Measurements from ENCODE around the gene PTPN4.
"Not testable (repeated sequence)": the region's sequence is repeated elsewhere in the genome, so short reads cannot be mapped to it uniquely, and the experiment has no call there.

The PTPN4 gene

GRCh38 chr2:119765433-119766002, 5.8 kb downstream of the PTPN4 start:
- DNase-seq: no peak

DNA sequence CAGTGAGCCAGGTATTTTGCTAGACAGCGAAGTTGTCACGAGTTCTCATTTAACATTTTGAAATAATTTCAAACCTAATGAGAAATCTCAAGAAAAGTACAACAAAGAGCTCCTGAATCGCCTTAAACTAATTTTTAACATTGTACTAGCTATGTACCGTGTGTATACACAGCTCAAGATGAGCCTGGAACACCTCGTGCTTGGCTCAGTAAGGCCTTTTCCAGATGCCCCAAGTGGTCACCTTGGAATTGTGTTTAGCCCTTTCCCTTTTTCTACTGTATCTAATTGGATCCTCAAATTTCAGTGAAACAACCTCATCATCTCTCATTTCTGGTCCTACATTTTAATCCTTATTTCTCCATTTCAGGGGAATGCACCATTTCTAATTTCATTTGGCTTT, 7.2 kb downstream of the PTPN4 start:
- no peak for DNase-seq

DNA sequence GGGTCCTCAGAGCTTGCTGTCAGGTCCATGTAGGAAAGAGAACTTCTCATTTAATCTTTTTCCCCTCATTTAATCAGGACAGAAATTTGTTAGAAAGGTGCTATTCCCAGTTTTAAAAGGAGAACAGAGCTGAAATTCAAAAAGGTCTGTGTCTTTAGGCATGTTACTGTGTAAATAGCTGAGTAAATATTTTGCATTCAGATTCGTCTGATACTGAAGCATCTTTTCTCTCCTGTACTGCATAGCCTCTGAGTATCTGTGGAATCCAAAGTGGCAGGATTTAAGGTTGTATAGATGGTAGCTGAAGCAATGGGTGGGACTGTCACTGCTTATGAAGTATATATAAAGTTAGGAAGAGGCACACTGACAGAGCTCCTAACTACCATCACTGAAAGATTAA, 9.0 kb downstream of the PTPN4 start:
- DNase-seq: no peak

GRCh38 chr2:119769645-119770044, 9.9 kb downstream of the PTPN4 start:
- DNase-seq: no peak

- DNase-seq: no peak
Observed at GRCh38 chr2:119771331-119771730, 11.6 kb downstream of the PTPN4 start.

DNA sequence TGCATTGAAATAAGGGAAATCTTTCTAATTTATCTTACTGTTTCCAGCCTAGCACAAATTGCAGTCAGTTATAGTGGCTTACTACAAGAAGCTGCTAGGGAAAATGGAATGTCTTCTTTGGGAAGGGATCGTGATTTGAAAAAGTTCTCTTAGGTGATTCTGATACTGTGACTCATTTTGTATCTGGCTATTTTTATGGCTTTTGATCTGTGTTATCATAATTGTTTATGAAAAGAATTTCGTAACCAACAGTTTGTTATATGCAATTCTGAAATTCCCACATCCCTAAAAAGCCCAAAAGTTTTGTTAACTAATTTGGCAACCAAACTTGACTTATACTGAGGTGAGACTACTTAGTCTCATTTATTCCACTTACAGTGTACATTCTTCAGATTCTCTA, 12.4 kb downstream of the PTPN4 start:
- DNase-seq: no peak

GRCh38 chr2:119772767-119773166, 13.0 kb downstream of the PTPN4 start:
- DNase-seq: peak; percentile 12

GRCh38 chr2:119774026-119774425, 14.3 kb downstream of the PTPN4 start:
- no peak for DNase-seq

DNA sequence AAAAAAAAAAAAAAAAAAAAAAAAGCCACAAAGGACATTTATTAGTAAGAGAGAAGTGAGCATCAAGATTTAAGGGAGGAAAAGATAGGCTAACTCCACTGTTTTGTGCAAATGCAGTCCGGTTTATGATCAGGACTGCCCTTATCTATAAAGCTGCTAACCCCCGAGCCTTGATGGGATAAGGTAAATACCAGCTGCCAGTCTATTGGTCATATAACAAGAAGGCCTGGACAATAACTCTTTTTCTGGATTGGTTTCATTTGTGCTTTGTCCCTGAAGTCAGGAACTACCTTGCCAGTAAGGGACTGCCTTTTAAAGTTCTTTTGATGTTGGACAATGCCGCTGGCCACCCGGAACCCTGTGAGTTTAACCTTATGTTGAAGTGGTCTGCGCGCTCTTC, 15.4 kb downstream of the PTPN4 start:
- no peak for DNase-seq

DNA sequence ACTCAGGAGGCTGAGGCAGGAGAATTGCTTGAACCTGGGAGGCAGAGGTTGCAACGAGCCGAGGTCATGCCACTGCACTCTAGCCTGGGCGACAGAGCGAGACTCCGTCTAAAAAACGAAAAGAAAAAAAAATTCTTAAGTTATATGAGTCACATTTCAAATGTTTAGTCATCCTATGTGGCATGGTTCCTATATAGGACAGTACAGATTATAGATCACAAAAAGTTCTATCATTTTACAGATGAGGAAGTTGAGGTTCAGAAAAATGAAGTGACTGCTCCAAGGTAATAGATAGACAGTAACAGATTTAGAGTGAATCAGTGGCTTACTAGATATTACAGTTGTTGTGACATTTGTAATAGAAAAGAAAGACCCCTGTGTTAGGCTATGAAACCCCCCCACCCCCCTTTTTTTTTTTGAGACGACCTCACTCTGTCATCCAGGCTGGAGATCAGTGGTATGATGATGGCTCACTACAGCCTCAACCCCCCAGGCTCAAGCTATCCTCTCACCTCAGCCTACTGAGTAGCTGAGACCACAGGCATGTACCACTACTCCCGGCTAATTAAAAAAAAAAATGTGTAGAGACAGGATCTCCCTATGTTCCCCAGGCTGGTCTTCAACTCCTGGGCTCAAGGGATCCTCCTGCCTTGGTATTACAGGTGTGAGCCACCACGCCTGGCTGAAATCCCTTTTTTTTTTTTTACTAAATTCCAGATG, 22.7 kb downstream of the PTPN4 start:
- DNase-seq: no peak

DNA sequence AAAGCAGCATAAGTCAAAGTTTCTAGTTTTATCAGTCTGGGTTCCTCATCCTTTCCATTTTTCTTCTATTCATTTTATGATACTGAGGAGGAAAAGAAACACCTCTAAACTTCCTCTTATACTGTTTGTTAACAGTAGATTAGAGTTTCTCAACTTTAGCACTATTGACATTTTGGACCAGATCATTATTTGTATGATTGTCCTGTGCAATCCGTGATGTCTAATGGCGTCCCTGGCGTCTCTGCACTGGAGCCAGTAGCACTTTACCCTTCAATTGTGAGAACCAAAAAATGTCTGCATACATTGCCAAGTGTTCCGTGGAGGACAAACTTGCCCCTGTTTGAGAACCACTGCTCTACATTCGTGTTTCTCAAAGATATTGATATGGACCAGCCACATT, 25.2 kb downstream of the PTPN4 start:
- DNase-seq: no peak

DNA sequence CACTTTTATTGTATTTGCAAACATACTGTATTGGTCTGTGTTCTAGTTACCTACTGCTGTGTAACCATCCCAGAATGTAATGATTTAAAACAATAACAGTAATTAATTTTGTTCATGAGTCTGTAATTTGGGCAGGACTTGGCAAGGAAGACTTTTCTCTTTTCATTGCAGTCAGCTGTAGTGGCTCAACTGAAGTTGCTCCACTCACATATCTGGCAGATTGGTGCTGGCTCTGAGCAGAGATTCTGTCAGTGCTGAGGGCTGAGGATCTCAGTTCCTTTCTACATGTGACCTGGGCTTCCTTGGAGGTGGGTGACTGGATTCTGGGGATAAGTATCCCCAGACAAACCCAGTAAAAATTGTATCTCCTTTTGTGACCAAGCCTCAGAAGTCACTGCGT, 26.6 kb downstream of the PTPN4 start:
- no peak for DNase-seq

DNA sequence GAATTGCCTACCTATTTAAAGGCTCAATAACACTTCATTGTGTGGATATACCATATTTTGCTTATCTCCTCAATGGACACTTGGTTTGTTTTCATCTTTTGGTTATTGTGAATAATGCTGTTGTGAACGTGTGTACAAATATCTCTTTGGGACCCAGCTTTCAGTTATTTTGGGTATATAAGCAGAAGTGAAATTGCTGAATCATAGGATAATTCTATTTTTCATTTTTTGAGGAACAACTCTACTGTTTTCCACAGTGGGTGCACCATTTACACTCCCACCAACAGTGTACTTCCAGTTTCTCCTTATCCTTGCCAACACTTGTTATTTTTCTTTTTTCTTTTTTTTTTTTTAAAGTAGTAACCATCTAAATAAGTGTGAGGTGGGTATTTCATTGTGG, 29.0 kb downstream of the PTPN4 start:
- no peak for DNase-seq

DNA sequence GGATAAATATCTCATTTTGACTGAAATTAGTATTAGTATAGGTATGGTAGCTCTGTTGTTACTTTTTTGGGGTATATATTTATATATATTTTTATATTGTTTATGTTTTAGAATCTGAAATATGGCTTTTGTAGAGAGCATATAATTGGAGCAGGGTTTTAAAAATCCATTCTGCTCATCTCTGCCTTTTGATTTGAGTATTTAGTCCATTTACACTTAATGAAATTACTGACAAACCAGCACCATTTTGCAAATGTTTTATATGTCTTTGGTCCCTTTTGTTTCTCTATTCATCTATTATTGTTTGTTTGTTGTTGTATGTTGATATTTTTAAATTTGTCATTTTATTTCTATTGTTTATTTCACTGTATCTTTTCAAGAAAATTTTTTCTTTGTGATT, 30.7 kb downstream of the PTPN4 start:
- DNase-seq: no peak

- DNase-seq: no peak
Observed at GRCh38 chr2:119792907-119793312, 33.2 kb downstream of the PTPN4 start.

DNA sequence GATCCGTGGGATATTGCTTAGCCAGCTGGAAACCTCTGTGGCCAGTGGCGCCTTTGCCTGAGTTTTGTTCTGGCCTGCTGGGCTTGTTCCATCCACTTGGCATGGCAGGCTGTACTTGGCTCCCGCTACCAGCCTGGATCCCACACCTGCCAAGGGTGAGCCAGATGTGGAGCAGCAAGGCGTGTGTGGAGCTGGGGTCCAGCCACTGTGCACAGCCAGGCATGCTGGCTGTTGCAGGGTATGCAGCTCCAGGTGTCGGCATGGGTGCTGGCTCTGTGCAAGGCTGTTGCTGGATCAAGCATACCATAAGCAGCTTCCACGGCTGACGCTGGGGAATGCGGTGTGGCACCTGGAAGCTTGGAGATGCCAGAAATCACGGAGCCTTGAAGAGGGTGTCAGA, 34.5 kb downstream of the PTPN4 start:
- DNase-seq: no peak

DNA sequence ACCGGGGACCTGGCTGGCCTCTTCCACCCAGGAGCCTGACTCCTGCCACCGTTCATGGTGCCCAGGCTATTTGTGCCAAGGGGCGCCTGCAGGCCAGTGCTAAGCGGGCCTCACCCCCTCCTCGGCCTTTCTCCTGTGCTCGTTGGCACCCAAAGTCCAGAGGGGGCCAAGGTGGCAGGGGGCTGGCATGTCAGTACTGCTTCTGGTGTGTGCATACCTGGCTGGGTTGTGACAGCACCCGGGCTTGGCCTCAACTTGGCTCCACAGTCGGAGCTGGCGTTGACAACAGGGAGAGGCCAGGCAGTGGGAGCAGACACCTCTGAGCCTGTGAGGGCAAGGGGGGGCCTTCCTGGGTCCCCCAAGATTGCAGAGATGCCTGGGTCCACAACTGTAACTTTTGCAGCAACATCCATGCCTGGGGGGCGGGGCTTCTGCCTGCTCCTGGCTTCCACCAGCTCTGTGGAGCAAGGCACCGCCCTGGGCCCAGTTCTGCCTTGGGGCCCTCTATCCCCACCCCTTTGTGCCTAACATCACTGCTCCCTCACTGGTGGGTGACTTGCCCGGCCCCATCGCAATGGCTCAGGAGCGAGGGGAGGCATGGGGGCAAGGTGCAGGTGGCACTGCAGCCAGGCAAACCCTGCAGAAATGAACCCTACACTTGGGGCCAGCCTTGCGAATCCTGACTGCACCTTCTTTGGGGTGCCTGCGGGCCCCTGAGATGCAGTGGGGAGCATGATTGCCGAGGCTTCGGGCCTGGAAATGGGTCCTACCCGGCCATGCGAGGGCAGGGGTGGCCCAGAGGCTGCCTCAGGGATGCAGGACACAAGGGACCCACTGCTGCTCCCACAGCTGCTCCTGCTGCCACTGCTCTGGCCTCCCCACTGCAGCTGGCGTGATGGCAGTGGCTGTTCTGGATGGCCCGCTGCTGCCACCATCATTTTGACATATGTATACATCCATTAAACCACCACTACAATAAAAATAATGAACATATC, 35.9 kb downstream of the PTPN4 start:
- DNase-seq: no peak

DNA sequence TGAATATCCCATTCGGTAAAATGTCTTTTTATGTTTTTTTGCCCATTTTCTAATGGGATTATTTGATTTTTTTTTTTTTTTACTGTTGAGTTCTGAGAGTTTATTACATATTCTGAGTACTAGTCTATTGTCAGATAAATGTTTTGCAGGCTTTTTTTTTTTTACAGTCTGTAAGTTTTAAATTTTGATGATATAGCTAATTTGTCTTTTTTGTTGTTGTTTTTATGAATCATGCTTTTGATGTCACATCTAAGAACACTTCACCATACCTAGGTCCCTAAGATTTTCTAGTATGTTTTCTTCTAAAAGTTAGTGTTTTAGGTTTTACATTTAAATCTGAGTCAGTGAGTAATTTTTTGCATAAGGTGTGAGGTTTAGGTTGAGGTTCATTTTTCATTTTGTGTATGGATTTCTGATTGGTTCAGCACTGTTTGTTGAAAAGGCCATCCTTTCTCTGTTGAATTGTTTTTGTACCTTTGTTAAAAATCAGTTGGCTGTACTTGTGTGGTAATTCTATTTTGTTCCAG, 40.7 kb downstream of the PTPN4 start:
- no peak for DNase-seq

DNA sequence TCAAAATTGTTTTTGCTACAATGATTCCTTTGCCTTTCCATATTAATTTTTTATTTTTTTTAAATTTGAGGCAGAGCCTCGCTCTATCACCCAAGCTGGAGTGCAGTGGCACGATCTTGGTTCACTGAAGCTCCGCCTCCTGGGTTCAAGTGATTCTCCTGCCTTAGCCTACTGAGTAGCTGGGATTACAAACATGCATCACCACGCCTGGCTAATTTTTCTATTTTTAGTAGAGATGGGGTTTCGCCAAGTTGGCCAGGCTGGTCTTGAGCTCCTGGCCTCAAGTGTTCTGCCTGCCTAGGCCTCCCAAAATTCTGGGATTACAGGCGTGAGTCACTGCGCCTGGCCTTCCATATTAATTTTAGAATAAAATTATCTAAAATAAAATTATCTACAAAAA, 41.3 kb downstream of the PTPN4 start:
- no peak for DNase-seq

GRCh38 chr2:119801989-119802388, 42.3 kb downstream of the PTPN4 start:
- not testable (repeated sequence) for DNase-seq

- no peak for DNase-seq
Observed at GRCh38 chr2:119803101-119803500, 43.4 kb downstream of the PTPN4 start.

GRCh38 chr2:119804409-119804808, 44.7 kb downstream of the PTPN4 start:
- not testable (repeated sequence) for DNase-seq

GRCh38 chr2:119808516-119809147, 48.9 kb downstream of the PTPN4 start:
- DNase-seq: no peak

All from CD4-positive, alpha-beta T cell treated with Interleukin-17A for 1 hour (primary cell).